Stomach (tissue), 9 donors: ENCODE measurements around the gene MKLN1. TPM values are rescaled to one million over a fixed set of nuclear protein-coding genes. Genes with fewer than 3 reads are reported as not detected.

ENCODE experiments used
- DNase-seq, 2 donors: peaks; one replicate each; pipeline versions ENCODE4 v3.0.0 to v3.0.0-alpha.2; 2013 to 2019
- H3K27ac ChIP-seq, 5 donors: fragments of 200-600 bp in 4 of 5; sonication (generic) in 4 of 5; one replicate each; pipeline ENCODE4 v1.5.1; 2013 to 2019; ENCODE audit warnings: mild to moderate bottlenecking in 1 of 5, moderate library complexity in 1 of 5
- H3K27me3 ChIP-seq, 3 donors: fragments of 200-600 bp; sonication (generic); one replicate each; pipeline ENCODE4 v1.5.1; 2017 to 2019; ENCODE audit warnings: mixed run types in 1 of 3
- H3K36me3 ChIP-seq, 4 donors: fragments of 200-600 bp; sonication (generic); 1 replicate in 3 of 4; 2 replicates in 1 of 4; pipeline ENCODE4 v1.5.1; 2016 to 2019
- H3K4me1 ChIP-seq, 4 donors: fragments of 200-600 bp; sonication (generic); one replicate each; pipeline ENCODE4 v1.5.1; 2016 to 2019
- H3K4me3 ChIP-seq, 4 donors: fragments of 200-600 bp; sonication (generic) in 3 of 4; one replicate each; pipeline ENCODE4 v1.5.1; 2016 to 2019; ENCODE audit warnings: mild to moderate bottlenecking in 1 of 4
- H3K9me3 ChIP-seq, 4 donors: fragments of 200-600 bp; sonication (generic); one replicate each; pipeline ENCODE4 v1.5.1; 2016 to 2019
- EP300 ChIP-seq: sonication (generic); formaldehyde crosslinking; IDR thresholded peaks from one replicate; pipeline ENCODE4 v1.6.1; 2017; ENCODE audit warnings: antibody characterized with exemption
- POLR2A ChIP-seq, 4 donors: fragments of 450-650 bp; IDR thresholded peaks; one replicate each; pipeline ENCODE4 v1.6.1; 2016; ENCODE audit warnings: antibody characterized with exemption in 4 of 4, control low read depth in 2 of 4, mild to moderate bottlenecking in 1 of 4, moderate library complexity in 1 of 4
- POLR2AphosphoS5 ChIP-seq, 3 donors: sonication (generic); formaldehyde crosslinking; IDR thresholded peaks; one replicate each; pipeline ENCODE4 v1.6.1; 2016; ENCODE audit warnings: antibody characterized with exemption in 3 of 3
- WGBS, 5 donors: extraction: QIAGEN DNeasy Blood & Tissue Kit in 3 of 5; methylation state at CpG; one replicate each; pipeline versions ENCODE4 v1.1.5 to v1.1.7; 2013 to 2018; 5-methylcytosine and 5-hydroxymethylcytosine counted together
- intact Hi-C: fragments of 100-400 bp; cut with DNase I; formaldehyde crosslinking; loops from one replicate; pipeline ENCODE4 v1.15.1; 2023; ENCODE audit warnings: low total_unique reads
- polyA plus RNA-seq, 3 donors: library from polyadenylated mRNA; stranded (reverse); fragments of 200-250 nt; gene quantifications; one replicate each; pipeline ENCODE4 v1.2.3, GENCODE V29; 2013
- total RNA-seq, 5 donors: library from RNA; depleted of rRNA; stranded (reverse); fragments of >200 nt; gene quantifications; one replicate each; pipeline versions ENCODE4 v1.1.0 to v1.2.3, GENCODE V29; 2014 to 2016
- TF ChIP-seq, protein P1 (sequence below), 7 experiments: fragments of 450-650 bp in 4 of 7; fragments of 200-600 bp in 3 of 7; sonication (generic) in 3 of 7; IDR thresholded peaks; one replicate each; pipeline ENCODE4 v1.5.1; 2016 to 2019; ENCODE audit warnings: antibody characterized with exemption in 7 of 7, control low read depth in 2 of 7, mild to moderate bottlenecking in 1 of 7
- donor health status: healthy with polysubstance abuse.
- donor health status: Bipolar disorder and iron deficiency.
- donor health status: healthy.

Gene MKLN1
- total and polyA plus RNA-seq, 8 donors, result 9.4 to 147 (median 30.8) TPM

DNA sequence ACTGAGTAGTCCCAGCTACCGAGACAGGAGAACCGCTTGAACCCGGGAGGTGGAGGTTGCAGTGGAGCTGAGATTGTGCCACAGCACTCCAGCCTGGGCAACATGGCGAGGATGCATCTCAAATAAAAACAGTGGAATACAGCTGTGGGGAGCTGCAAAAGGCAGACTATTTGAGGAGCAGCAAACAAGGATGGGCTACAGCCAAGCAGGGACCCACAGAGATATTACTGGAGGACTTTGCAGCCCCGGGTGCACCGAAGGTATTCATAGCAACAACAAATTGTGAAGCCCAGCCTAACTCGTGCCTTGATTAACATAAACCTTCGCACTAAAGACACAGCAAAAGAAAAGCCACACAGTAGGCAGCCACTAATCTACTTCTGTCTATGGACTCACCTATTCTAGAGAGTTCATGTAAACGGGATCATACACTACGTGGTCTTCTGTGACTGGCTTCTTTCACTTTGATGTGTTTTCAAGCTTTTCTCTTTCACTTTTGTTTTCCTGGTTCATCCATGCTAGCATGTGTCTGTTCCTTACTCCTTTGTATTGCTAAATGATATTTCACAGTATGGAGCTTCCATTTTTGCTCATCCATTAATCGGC is 194.8 kb downstream of the MKLN1 start:
- peaks cover 0 to 17% (median 9%) of the 10 kb centered on the region in 4 donors for H3K4me1 ChIP-seq
- H3K27ac ChIP-seq, result peak overlapping the region; percentile 10 to 78 (median 70)
- H3K4me3 ChIP-seq, result no peak overlapping the region
- intact Hi-C loops, result no loop called here
- DNase-seq, result no peak
- 77 to 84% (median 80%) methylated on average over 11 of the region's 11 CpGs for WGBS, 5 donors
- H3K9me3 ChIP-seq, result no peaks in the 10 kb centered on the region
- H3K27me3 ChIP-seq, result no peaks in the 10 kb centered on the region
- no peaks in the 10 kb centered on the region for H3K36me3 ChIP-seq
- TF ChIP-seq, protein P1, sequence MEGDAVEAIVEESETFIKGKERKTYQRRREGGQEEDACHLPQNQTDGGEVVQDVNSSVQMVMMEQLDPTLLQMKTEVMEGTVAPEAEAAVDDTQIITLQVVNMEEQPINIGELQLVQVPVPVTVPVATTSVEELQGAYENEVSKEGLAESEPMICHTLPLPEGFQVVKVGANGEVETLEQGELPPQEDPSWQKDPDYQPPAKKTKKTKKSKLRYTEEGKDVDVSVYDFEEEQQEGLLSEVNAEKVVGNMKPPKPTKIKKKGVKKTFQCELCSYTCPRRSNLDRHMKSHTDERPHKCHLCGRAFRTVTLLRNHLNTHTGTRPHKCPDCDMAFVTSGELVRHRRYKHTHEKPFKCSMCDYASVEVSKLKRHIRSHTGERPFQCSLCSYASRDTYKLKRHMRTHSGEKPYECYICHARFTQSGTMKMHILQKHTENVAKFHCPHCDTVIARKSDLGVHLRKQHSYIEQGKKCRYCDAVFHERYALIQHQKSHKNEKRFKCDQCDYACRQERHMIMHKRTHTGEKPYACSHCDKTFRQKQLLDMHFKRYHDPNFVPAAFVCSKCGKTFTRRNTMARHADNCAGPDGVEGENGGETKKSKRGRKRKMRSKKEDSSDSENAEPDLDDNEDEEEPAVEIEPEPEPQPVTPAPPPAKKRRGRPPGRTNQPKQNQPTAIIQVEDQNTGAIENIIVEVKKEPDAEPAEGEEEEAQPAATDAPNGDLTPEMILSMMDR (IDR thresholded peaks at IDR 0.05), result no peak
- no peak for TF ChIP-seq POLR2A (IDR thresholded peaks at IDR 0.05)
- no peak for TF ChIP-seq POLR2AphosphoS5 (IDR thresholded peaks at IDR 0.05)
- no peak for TF ChIP-seq EP300

- intact Hi-C loops, result no loop called here
Measured at GRCh38 chr7:131524115-131524514, 196.4 kb downstream of the MKLN1 start.

DNA sequence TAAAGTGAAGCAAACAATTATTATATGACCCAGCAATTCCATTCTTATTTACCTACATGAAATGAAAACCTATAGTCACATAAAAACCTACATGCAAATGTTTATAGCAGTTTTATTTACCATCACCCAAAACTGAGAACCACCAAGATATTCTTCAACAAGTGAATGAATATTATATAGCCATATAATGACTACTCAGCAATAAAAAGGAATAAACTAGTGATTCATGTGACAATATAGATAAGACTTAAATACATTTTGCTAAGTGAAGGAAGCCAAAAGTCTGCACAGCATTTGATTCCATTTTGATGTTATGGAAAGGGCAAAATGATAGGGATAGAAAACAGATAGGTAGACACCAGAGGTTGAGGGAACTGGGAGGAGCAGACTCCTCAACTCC is 197.0 kb downstream of the MKLN1 start:
- intact Hi-C loops, result no loop called here
- TF ChIP-seq POLR2AphosphoS5 (IDR thresholded peaks at IDR 0.05) (no peak), EP300 (no peak), POLR2A (IDR thresholded peaks at IDR 0.05) (no peak)
- TF ChIP-seq, protein P1 (IDR thresholded peaks at IDR 0.05), result no peak
- peaks cover 0 to 17% (median 9%) of the 10 kb centered on the region in 4 donors for H3K4me1 ChIP-seq
- H3K9me3 ChIP-seq, result no peaks in the 10 kb centered on the region
- H3K36me3 ChIP-seq, result no peaks in the 10 kb centered on the region
- H3K27ac ChIP-seq, result peak overlapping the region in 1 of 5 donors; percentile 10
- no peaks in the 10 kb centered on the region for H3K27me3 ChIP-seq
- no peak for DNase-seq
- H3K4me3 ChIP-seq, result no peak overlapping the region

More at GRCh38 chr7:131524115-131524514, 196.4 kb downstream of the MKLN1 start:
- H3K4me1 ChIP-seq, result peaks cover 0 to 17% (median 9%) of the 10 kb centered on the region in 4 donors
- peak overlapping the region in 1 of 5 donors; percentile 10 for H3K27ac ChIP-seq
- WGBS, 5 donors, result 41 to 68% (median 43%) methylated on average over 2 of the region's 2 CpGs
- no peaks in the 10 kb centered on the region for H3K9me3 ChIP-seq
- no peak overlapping the region for H3K4me3 ChIP-seq
- TF ChIP-seq POLR2A (IDR thresholded peaks at IDR 0.05), result no peak
- TF ChIP-seq EP300, result no peak
- TF ChIP-seq, protein P1 (IDR thresholded peaks at IDR 0.05), result no peak
- no peak for TF ChIP-seq POLR2AphosphoS5 (IDR thresholded peaks at IDR 0.05)
- no peaks in the 10 kb centered on the region for H3K36me3 ChIP-seq
- no peak for DNase-seq
- no peaks in the 10 kb centered on the region for H3K27me3 ChIP-seq

DNA sequence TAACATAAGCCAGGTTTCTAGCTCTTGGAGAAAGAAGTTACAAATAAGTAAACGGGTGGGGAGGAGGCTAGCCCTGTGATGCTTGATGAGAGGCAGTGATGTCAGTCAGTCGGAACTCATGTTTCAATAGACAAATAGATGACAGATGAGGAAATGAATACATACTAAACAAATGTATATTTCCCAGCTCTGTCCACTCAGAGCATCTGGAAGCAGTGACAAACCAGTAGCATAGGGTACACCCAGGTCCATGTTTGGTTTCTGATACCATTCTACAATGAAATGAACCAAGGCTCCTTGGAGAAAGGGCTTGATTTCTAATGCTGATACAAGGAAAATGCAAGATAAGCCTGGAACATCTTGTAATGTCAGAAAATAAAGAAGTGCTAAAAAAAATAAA is 198.1 kb downstream of the MKLN1 start:
- H3K27ac ChIP-seq, result peak overlapping the region in 1 of 5 donors; percentile 38
- intact Hi-C loops, result no loop called here
- 58 to 69% (median 63%) methylated on average over 2 of the region's 2 CpGs for WGBS, 5 donors

More for the DNA sequence above, 198.1 kb downstream of the MKLN1 start:
- H3K4me1 ChIP-seq, result peaks cover 0 to 17% (median 9%) of the 10 kb centered on the region in 4 donors
- H3K9me3 ChIP-seq, result no peaks in the 10 kb centered on the region
- TF ChIP-seq EP300 (no peak), POLR2A (IDR thresholded peaks at IDR 0.05) (no peak), POLR2AphosphoS5 (IDR thresholded peaks at IDR 0.05) (no peak)
- TF ChIP-seq, protein P1 (IDR thresholded peaks at IDR 0.05), result no peak
- no peaks in the 10 kb centered on the region for H3K36me3 ChIP-seq
- DNase-seq, result no peak
- no peaks in the 10 kb centered on the region for H3K27me3 ChIP-seq
- no peak overlapping the region for H3K4me3 ChIP-seq
